ENCODE data around the gene LDHD.

Gene LDHD

GRCh38 chr16:75065521-75066149, 50.9 kb downstream of the LDHD start:
- no peak overlapping the region for H3K27ac ChIP-seq (ENCODE audit: low read length)
- H3K9ac ChIP-seq (ENCODE audit: low read length) = no peak overlapping the region
- no peaks in the 10 kb centered on the region for H3K27me3 ChIP-seq (replicated peaks; ENCODE audit: insufficient read depth, low read length)
- TF ChIP-seq EZH2phosphoT487 (IDR thresholded peaks at IDR 0.05; ENCODE audit: low read length) = no peak
- H3K36me3 ChIP-seq (replicated peaks; ENCODE audit: insufficient read depth, low read length) = no peaks in the 10 kb centered on the region
- H3K4me2 ChIP-seq (ENCODE audit: low read depth, low read length) = no peak overlapping the region
- H2AFZ ChIP-seq (ENCODE audit: low read length) = no peak overlapping the region
- H3K4me3 ChIP-seq (ENCODE audit: low read length) = no peak overlapping the region
- H3K9me3 ChIP-seq (replicated peaks; ENCODE audit: insufficient read depth, low read length) = no peaks in the 10 kb centered on the region
- no peaks in the 10 kb centered on the region for H3K79me2 ChIP-seq (ENCODE audit: low read length)
- DNase-seq = no peak
- no peaks in the 10 kb centered on the region for H4K20me1 ChIP-seq (ENCODE audit: insufficient read depth, low read length)
- no peaks in the 10 kb centered on the region for H3K4me1 ChIP-seq (ENCODE audit: low read length)
- no peaks in the 10 kb centered on the region for H3F3A ChIP-seq (ENCODE audit: insufficient read depth, low read length)
- no peaks in the 10 kb centered on the region for H3K9me2 ChIP-seq (replicated peaks; ENCODE audit: insufficient read depth, low read length)

DNA sequence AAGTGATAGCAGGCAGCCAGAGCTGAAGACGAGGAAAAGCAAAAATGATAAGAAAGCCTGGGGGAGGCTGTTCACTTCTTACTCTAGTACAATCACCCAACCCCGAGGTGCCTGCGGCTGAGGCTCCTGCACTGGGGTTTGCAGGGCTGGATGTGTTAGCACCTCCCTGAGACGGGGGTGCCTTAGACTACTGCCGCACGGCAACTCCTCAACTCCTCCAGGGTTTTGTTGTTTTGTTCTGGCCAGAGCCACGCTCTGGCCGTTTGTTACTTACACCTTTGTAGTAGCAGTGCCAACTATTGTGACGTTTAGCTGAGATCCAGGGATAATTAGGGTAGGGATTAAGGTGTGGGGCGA, 51.5 kb downstream of the LDHD start:
- Histone ChIP-seq H2AFZ (ENCODE audit: low read length) (no peak overlapping the region), H3K79me2 (ENCODE audit: low read length) (no peaks in the 10 kb centered on the region), H3K27me3 (replicated peaks; ENCODE audit: insufficient read depth, low read length) (no peaks in the 10 kb centered on the region), H3K4me1 (ENCODE audit: low read length) (no peaks in the 10 kb centered on the region), H4K20me1 (ENCODE audit: insufficient read depth, low read length) (no peaks in the 10 kb centered on the region), H3K4me2 (ENCODE audit: low read depth, low read length) (no peak overlapping the region), H3K36me3 (replicated peaks; ENCODE audit: insufficient read depth, low read length) (no peaks in the 10 kb centered on the region), H3K27ac (ENCODE audit: low read length) (no peak overlapping the region), H3F3A (ENCODE audit: insufficient read depth, low read length) (no peaks in the 10 kb centered on the region), H3K4me3 (ENCODE audit: low read length) (no peak overlapping the region), H3K9me3 (replicated peaks; ENCODE audit: insufficient read depth, low read length) (no peaks in the 10 kb centered on the region), H3K9ac (ENCODE audit: low read length) (no peak overlapping the region), H3K9me2 (replicated peaks; ENCODE audit: insufficient read depth, low read length) (no peaks in the 10 kb centered on the region)
- DNase-seq = no peak
- no peak for TF ChIP-seq CTCF (IDR thresholded peaks at IDR 0.05; ENCODE audit: low read length)
- TF ChIP-seq EZH2 (optimal IDR thresholded peaks at IDR 0.05; ENCODE audit: low read depth, low read length) = no peak
- no peak for TF ChIP-seq EZH2phosphoT487 (IDR thresholded peaks at IDR 0.05; ENCODE audit: low read length)

DNA sequence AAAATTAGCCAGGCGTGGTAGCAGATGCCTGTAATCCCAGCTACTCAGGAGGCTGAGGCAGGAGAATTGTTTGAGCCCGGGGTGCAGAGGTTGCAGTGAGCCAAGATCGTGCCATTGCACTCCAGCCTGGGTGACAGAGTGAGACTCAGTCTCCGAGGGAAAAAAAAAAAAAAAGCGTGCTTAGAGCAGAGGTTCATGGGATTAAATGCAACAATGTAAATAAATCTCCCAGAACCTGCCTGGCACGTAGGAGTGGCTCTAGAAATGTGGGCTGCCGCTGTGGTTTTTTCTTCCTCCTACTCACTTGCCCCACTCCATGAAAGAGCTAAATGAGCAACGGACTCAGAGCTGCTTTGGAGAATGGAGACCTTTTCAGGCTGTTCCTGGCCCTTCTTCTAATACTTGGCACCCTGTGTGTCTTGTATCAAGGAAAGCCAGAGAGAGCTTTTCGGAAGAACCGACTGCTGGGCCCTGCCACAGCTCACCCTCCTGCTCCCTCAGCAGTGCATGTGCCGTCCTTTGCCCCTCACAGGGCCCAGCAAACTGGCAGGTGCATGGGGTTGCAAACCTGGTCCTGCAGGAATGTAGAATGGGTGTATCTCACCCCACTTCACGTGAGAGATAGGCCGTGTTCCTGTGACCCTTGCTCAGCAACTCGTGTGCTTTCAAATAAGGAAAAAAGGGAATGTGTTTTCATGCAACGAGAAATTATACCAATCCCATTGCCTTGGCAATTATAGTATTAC, 52.0 kb downstream of the LDHD start:
- no peaks in the 10 kb centered on the region for H4K20me1 ChIP-seq (ENCODE audit: insufficient read depth, low read length)
- no peak overlapping the region for H3K4me2 ChIP-seq (ENCODE audit: low read depth, low read length)
- no peak overlapping the region for H3K27ac ChIP-seq (ENCODE audit: low read length)

DNA sequence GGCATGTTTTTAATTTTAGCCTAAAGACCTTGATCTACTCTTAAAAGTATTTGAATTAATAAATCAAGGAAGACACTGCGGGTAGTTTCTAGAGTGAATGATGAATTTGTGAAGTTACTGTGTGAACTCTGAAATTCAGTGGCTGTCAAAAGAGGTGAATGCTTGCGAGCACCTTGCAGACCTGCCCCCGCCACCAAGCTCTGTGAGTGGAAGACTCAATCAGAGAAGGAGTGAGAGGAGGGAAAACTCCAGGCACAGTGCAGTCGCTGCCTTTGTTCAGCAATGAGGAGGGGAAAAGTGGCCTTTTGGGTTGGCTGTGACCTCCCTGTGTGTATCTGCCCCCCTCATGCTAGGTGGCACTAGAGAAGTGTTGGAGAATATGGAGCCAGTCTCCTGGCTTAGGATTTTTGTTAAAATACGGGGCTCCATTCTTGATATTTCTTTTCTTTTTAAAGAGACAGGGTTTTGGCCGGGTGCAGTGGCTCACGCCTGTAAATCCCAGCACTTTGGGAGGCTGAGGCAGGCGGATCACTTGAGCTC, 53.0 kb downstream of the LDHD start:
- Histone ChIP-seq H3K27ac (ENCODE audit: low read length) (no peak overlapping the region), H3K9me2 (replicated peaks; ENCODE audit: insufficient read depth, low read length) (no peaks in the 10 kb centered on the region), H3F3A (ENCODE audit: insufficient read depth, low read length) (no peaks in the 10 kb centered on the region), H3K9me3 (replicated peaks; ENCODE audit: insufficient read depth, low read length) (no peaks in the 10 kb centered on the region), H3K36me3 (replicated peaks; ENCODE audit: insufficient read depth, low read length) (no peaks in the 10 kb centered on the region), H3K4me2 (ENCODE audit: low read depth, low read length) (no peak overlapping the region), H2AFZ (ENCODE audit: low read length) (no peak overlapping the region), H3K27me3 (replicated peaks; ENCODE audit: insufficient read depth, low read length) (no peaks in the 10 kb centered on the region), H3K9ac (ENCODE audit: low read length) (no peak overlapping the region), H3K4me3 (ENCODE audit: low read length) (no peak overlapping the region), H4K20me1 (ENCODE audit: insufficient read depth, low read length) (no peaks in the 10 kb centered on the region), H3K4me1 (ENCODE audit: low read length) (no peaks in the 10 kb centered on the region), H3K79me2 (ENCODE audit: low read length) (no peaks in the 10 kb centered on the region)
- TF ChIP-seq CTCF (IDR thresholded peaks at IDR 0.05; ENCODE audit: low read length) = no peak
- TF ChIP-seq EZH2 (optimal IDR thresholded peaks at IDR 0.05; ENCODE audit: low read depth, low read length) = no peak
- no peak for TF ChIP-seq EZH2phosphoT487 (IDR thresholded peaks at IDR 0.05; ENCODE audit: low read length)
- DNase-seq = no peak

More for the DNA sequence above, 52.0 kb downstream of the LDHD start:
- DNase-seq = no peak
- no peaks in the 10 kb centered on the region for H3K9me3 ChIP-seq (replicated peaks; ENCODE audit: insufficient read depth, low read length)
- H3K36me3 ChIP-seq (replicated peaks; ENCODE audit: insufficient read depth, low read length) = no peaks in the 10 kb centered on the region
- no peak overlapping the region for H2AFZ ChIP-seq (ENCODE audit: low read length)
- TF ChIP-seq EZH2 (optimal IDR thresholded peaks at IDR 0.05; ENCODE audit: low read depth, low read length) = no peak
- H3K27me3 ChIP-seq (replicated peaks; ENCODE audit: insufficient read depth, low read length) = no peaks in the 10 kb centered on the region
- no peaks in the 10 kb centered on the region for H3K9me2 ChIP-seq (replicated peaks; ENCODE audit: insufficient read depth, low read length)
- H3K9ac ChIP-seq (ENCODE audit: low read length) = no peak overlapping the region
- H3F3A ChIP-seq (ENCODE audit: insufficient read depth, low read length) = no peaks in the 10 kb centered on the region
- H3K79me2 ChIP-seq (ENCODE audit: low read length) = no peaks in the 10 kb centered on the region
- H3K4me3 ChIP-seq (ENCODE audit: low read length) = no peak overlapping the region
- no peaks in the 10 kb centered on the region for H3K4me1 ChIP-seq (ENCODE audit: low read length)

Data from MM.1S (cell line).